ENCODE measurements around the gene PFDN6.

PFDN6 gene

DNA sequence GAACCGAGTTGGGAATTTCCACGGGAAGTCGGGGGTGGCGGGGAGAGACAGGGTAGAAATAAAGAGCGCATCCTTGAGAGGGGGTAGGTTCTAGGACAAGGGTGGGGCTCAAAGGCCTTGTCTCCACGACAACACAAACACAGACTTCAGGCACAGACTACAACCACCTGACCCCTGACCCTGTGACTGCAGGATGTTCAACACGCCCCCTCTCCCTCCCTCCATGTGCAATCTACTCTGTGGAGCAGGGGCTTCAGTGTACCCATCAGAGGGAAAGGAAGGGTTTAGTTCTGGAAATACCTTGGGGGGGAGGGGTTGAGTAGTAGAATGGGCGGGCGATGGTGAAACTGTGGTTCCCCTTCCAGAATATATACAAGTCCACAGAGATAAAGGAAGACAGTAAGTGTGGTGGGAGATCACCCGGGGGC is 25.1 kb downstream of the PFDN6 start:
- peak; percentile 71 for DNase-seq (ENCODE audit: low read depth)
- peak; percentile 24; the same call in 1 of the 2 replicates for TF ChIP-seq MYC (IDR thresholded peaks at IDR 0.05; ENCODE audit: low read depth, low read length)
- no peak for TF ChIP-seq POLR2A (IDR thresholded peaks at IDR 0.05; ENCODE audit: extremely low read depth, insufficient read length)
- TF ChIP-seq CTCF (IDR thresholded peaks at IDR 0.05; ENCODE audit: low read depth, low read length) = no peak
- TF ChIP-seq MAX (IDR thresholded peaks at IDR 0.05; ENCODE audit: low read depth, low read length) = peak; percentile 74
- peak overlapping the region; percentile 81 for H3K4me3 ChIP-seq (ENCODE audit: low read depth, low read length)

DNA sequence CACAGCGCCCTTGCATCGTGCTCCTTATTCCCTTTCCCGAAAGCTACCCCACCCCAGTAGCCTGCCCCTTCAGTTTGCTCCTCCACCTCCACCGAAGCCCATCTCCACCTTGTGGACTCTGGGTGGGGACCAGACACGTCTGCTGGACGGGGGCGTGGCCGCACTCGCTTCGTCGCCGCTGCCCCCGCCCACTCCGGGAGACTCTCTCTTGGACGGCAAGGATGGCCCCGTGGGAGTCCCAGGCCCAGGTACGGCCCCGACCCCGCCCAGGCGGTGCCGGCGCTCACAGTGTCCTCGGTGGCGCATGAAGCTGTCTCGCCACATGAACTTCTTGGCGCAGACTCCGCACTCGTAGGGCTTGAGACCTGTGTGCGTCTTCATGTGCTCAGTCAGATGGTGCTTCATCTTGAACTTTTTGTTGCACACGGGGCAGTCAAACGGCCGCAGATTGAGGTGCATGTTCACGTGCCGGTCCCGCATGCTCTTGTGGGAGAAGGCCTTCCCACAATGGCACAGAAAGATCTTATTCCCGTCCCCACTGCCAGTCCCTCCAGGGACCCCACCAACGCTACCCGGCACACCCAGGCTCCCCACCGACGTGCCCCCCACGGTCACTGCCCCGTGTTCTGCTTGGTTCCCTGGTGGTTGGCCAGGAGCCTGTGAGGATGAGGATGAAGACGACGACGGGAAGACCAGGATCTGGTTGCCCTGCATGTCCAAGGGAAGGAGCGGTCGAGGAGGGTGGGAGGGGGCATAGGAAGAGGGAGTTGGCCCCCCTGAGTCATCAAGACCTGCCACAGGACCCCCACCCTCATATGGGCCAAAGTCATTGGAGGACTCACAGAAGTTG is 25.8 kb downstream of the PFDN6 start:
- DNase-seq (ENCODE audit: low read depth) = peak; percentile 11
- no peak overlapping the region for H3K4me3 ChIP-seq (ENCODE audit: low read depth, low read length)
- TF ChIP-seq MYC (IDR thresholded peaks at IDR 0.05; ENCODE audit: low read depth, low read length) = no peak
- no peak for TF ChIP-seq CTCF (IDR thresholded peaks at IDR 0.05; ENCODE audit: low read depth, low read length)
- no peak for TF ChIP-seq MAX (IDR thresholded peaks at IDR 0.05; ENCODE audit: low read depth, low read length)

GRCh38 chr6:33315793-33316602 is 26.6 kb downstream of the PFDN6 start:
- no peak overlapping the region for H3K4me3 ChIP-seq (ENCODE audit: low read depth, low read length)
- TF ChIP-seq CTCF (IDR thresholded peaks at IDR 0.05; ENCODE audit: low read depth, low read length) (no peak), POLR2A (IDR thresholded peaks at IDR 0.05; ENCODE audit: extremely low read depth, insufficient read length) (no peak), MYC (IDR thresholded peaks at IDR 0.05; ENCODE audit: low read depth, low read length) (no peak), MAX (IDR thresholded peaks at IDR 0.05; ENCODE audit: low read depth, low read length) (no peak)
- no peak for DNase-seq (ENCODE audit: low read depth)

DNA sequence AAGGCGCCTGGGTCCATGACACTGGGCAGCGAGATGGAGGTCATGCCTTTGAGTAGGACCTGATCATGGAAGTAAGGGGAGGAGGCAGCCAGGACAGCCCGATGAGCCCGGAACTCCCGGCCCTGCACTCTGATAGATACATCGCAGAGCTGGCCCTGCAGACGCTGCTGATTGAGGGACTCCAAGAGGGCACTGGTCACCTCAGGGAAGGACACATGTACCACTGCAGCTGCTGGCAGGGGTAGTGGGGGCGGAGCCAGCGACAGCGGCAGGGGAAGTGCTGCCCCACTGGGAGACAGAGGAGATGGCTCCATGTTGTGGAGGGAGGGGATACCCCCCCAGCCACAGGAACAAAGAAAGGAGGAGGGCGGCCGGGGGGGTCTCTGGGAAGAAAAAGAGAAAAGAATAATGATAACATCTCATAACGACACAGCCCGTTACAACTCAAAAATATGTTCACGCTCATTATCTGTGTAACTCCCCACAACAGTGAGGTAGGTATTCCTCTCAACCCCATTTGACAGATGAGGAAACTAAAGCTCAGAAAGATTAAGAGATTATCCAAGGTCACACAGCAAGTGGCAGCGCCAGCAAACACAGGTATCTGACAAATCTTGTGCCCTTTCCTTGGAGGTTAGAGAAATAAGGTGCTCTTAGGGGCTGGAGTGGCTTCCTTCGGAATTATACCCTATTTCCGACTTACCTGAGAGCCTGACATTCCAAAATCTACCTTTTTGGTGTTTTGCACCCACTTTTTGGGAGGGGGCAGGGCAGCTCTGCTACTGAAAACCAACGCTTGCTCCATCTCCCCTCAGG is 27.4 kb downstream of the PFDN6 start:
- peak overlapping the region; percentile 54 for H3K4me3 ChIP-seq (ENCODE audit: low read depth, low read length)
- DNase-seq (ENCODE audit: low read depth) = peak; percentile 26
- TF ChIP-seq MAX (IDR thresholded peaks at IDR 0.05; ENCODE audit: low read depth, low read length) (no peak), POLR2A (IDR thresholded peaks at IDR 0.05; ENCODE audit: extremely low read depth, insufficient read length) (no peak), CTCF (IDR thresholded peaks at IDR 0.05; ENCODE audit: low read depth, low read length) (no peak), MYC (IDR thresholded peaks at IDR 0.05; ENCODE audit: low read depth, low read length) (no peak)

DNA sequence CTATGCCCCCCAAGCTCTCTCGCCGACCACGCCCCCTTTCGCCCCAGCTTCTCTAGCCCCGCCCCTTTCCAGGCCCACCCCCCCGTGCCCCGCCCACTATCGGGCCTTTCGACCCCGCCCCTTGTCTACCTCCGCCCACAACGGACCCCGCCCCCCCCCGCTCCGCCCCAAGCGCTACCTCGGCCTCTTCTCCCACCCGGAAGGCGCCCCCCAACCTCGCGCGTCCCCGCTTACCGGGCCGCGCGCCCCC is 27.9 kb downstream of the PFDN6 start:
- no peak for TF ChIP-seq POLR2A (IDR thresholded peaks at IDR 0.05; ENCODE audit: extremely low read depth, insufficient read length)
- no peak for TF ChIP-seq MYC (IDR thresholded peaks at IDR 0.05; ENCODE audit: low read depth, low read length)
- TF ChIP-seq MAX (IDR thresholded peaks at IDR 0.05; ENCODE audit: low read depth, low read length) = no peak
- TF ChIP-seq CTCF (IDR thresholded peaks at IDR 0.05; ENCODE audit: low read depth, low read length) = no peak
- peak overlapping the region; percentile 54 for H3K4me3 ChIP-seq (ENCODE audit: low read depth, low read length)
- no peak for DNase-seq (ENCODE audit: low read depth)

All from NB4 (cell line).